ENCODE results near the gene LHFPL2.

- TF ChIP-seq CTCF (IDR thresholded peaks at IDR 0.05; ENCODE audit: insufficient read depth, low read length, poor library complexity, severe bottlenecking) = no peak
- no peak for TF ChIP-seq EZH2phosphoT487 (conservative IDR thresholded peaks at IDR 0.05; ENCODE audit: low read length)
These were observed 171.8 kb downstream of the LHFPL2 start for GRCh38 chr5:78476795-78477194.
